A172 (cell line): ENCODE results near the gene ZBTB46. TPM values are rescaled to one million over a fixed set of nuclear protein-coding genes. Genes with fewer than 3 reads are reported as not detected.
"Not testable (repeated sequence)": the region's sequence is repeated elsewhere in the genome, so short reads cannot be mapped to it uniquely, and the experiment has no call there.

Experiments
- DNase-seq: peaks from one replicate; pipeline ENCODE4 v3.0.0-alpha.2; 2015; ENCODE audit warnings: low spot score
- total RNA-seq: library from RNA; depleted of rRNA; stranded (reverse); fragments of >200 nt; shearing (Covaris generic); gene quantifications from 2 replicates; pipeline ENCODE4 v1.2.3, GENCODE V29; 2014

ZBTB46 gene
- total RNA-seq, 1 experiment from 2014 or later = 6.8 TPM

GRCh38 chr20:63789836-63790571 is 41.1 kb downstream of the ZBTB46 start:
- DNase-seq = no peak

DNA sequence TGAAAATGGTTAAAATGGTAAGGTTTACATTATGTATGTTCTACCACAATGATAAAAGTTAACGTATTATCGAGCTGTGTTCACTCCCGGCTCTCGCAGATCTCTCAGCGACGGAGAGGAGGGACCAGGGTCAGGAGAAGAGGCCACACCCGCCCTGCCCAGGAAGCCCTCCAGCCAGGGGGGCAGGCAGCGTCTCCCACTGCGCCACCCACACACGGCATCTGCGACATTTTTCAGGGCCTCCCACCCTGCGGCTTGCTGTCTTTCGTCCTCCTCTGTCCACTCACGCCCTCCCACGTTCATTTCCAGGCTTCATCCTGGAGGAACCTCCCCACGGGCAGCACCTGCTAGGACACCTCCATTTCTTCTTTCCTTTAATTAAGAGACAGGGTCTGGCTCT is 43.3 kb downstream of the ZBTB46 start:
- no peak for DNase-seq

DNA sequence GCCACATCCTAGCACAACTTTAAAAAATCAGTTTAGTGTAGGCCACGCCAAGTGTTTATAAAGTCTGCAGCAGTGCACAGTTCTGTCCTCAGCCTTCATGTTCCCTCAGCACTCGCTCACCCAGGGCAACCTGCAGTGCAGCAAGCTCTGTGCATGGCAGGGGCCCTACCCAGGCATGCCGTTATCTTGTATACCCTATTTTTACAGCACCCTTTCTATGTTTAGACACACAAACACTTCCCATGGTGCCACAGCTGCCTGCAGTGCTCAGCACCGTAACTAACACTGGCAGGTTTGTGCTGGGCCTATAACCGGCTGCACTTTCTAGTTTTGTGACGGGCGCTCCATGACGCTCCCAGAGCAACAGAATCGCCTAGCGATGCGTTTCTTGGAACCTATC is 43.8 kb downstream of the ZBTB46 start:
- no peak for DNase-seq

DNA sequence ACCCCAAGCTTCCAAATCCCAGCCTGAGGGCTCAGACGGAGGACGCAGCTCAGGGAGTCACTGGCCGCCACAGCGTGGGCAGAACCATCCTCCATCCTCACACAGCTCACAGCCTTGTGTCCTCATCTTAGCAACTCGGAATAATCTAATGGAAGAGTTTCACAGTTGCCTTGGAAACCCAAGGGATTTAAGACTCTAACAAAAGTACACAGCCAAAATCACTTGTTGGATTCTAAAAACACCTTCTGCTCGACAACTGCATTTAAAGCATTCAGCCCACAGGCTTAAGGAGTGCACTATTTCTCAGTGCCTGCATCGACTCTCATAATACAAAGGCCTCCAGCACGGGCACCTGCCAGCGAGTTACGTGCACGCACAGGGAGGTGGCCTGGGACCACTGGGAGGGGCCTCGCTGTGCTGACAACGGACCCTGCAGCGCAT is 45.4 kb downstream of the ZBTB46 start:
- no peak for DNase-seq

- DNase-seq = no peak
These were observed 47.1 kb downstream of the ZBTB46 start for GRCh38 chr20:63783970-63784369.

DNA sequence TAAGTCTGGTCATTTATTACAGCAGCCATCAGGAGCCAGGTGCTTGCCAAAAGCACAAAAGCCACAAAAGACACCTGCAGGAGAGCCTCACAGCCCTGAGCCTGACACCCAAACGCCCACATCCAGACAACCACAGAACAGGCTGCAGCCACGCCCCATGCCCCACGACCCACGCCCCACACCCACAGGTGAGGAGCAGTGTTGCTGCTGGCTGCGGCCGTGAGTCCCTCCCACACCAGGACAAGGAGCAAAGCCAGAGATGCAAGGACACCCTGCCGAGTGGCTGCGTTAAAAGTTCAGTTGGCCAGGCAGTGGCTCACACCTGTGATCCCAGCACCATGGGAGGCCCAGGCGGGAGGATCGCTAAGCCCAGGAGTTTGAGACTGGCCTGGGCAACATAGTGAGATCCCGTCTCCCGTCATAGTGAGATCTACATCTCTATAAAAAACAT is 48.5 kb downstream of the ZBTB46 start:
- no peak for DNase-seq

DNA sequence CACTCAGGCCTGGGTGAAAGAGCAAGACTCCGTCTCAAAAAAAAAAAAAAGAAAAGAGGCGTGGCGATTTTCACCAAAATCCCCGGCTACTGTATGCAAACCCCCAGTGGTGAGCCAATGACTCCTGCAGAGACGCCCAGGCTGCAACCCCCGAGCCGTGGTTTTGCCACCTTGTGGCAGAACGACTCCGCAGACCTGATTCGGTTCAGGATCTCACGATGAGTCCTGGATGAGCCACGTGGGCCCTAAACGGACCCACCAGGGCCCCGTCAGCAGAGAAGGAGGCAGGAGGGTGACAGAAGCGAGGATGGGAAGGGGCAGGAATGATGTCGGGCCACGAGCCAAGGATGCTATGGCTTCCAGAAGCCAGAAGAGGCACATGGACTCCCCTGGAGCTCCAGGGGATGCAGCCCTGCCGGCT is 49.0 kb downstream of the ZBTB46 start:
- DNase-seq = no peak

DNA sequence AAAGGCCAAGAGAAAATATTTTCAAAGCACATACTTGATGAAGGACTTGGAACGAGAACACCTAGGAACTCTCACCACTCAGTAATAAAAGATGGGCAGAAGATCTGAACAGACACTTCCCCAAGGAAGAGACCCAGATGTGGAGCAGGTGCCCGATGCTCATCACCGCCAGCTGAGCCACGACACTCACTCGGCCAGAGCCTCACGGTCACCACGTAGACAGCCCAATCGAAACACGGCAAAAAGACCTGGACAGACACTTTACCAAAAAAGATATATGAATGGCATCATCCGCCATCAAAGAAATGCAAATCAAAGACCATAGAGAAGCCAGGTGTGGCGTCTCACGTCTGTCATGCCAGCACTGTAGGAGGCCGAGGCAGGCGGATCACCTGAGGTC is 49.9 kb downstream of the ZBTB46 start:
- DNase-seq = no peak

DNA sequence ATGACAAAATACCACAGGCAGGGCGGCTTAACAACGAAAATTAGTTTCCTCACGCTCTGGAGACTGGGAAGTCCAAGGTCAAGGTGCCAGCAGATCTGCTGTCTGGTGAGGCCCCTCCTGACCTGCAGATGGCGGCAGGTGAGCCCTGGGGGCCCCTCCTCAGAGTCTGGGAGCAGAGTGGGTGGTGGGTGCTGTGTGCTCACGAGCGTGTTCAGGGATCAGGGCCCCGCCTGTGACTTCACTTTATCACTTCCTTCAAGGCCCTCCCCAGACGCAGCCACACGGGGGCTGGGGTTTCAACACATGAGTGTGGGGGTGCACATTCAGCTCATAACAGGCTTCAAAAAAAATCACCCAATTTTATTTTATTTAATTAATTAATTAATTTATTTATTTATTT is 52.2 kb downstream of the ZBTB46 start:
- no peak for DNase-seq

DNA sequence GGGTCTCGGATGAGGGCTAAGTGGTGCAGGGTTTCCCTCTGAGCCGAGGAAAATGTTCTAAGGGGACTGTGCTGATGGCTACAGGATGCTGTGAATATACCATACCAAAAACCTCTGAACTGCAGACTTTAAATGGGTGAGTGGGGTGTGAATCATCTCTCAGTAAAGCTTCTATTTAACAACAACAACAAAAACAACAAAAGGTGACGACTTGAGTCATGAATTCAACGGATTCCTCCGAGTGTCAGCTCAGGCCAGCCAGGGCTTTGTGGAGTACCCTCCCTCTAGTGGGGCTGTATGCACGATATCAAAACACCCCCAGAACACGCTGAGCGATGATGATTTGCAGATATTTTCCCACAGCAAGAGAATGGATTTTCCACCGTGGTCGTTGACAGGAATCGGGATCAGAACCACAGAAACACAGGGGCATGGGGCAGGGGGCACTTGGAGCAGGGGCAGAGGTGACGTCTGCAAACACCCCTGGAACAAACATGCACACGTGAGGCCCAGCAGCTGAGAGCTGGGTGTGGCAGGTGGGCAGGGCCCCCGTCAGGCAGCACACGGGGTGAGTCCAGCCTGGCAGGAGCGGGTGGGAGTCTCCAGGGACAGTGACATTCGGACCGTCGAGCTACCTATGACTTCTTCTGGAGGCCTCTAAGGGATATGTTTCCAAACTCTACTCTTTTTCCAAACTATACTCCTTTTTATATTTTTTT is 52.9 kb downstream of the ZBTB46 start:
- peak; percentile 74 for DNase-seq

GRCh38 chr20:63777614-63778013 is 53.5 kb downstream of the ZBTB46 start:
- no peak for DNase-seq

DNA sequence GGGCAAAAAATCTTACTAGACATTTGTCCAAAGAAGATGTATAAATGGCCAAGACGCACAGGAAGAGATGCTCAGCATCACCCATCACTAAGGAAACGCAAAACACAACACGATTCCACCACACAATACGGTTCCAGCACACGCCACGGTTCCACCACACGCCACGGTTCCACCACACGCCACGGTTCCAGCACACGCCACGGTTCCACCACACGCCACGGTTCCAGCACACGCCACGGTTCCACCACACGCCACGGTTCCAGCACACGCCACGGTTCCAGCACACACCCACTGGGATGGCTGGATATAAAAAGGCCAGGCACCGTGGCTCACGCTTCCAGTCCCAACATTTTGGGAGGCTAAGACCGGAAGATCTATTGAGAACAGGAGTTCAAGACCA is 54.2 kb downstream of the ZBTB46 start:
- not testable (repeated sequence) for DNase-seq

DNA sequence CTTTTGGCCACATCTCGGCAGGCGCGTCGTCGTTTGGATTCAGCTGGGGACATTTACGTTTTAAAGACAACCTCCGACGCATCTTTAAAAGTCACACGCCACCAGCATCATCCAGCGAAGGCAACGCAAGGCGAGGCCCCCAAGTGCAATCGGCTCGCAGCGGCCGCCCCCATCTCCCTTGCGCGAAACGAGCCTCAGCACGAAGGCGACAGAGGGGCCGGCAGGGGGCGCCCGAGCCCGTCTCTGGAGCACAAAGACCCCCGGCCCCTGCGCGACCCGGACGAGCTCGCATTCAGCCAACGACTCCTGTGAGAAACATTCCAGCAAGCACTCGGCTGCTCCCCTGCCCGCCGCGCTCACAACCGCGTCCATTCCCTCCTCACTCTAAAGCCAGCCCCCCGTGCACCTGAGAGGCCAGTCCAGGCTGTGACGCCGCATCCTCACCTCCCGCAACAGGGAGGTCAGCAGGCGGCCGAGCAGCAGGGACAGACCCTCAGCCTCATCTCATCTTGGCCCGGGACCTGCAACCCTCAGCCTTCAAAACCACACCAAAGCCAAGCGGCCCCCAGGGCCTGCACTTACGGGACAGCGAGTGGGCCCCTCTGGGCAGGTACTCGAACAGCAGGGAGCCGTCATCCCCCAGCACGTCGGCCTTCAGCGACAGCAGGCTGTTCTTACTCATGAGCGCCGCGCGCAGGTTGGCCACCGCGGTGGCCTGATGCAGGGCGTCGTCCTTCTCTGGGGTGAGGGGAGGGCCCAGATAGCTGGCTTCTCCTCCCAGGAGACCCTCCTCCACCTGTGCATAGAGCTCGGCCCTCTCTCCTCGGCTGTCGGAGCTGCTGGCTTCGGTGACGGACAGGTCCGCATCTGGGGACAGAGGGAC is 55.7 kb downstream of the ZBTB46 start:
- no peak for DNase-seq

- DNase-seq = no peak
These were observed 56.8 kb downstream of the ZBTB46 start for GRCh38 chr20:63774306-63774705.

- DNase-seq = no peak
These were observed 57.4 kb downstream of the ZBTB46 start for GRCh38 chr20:63773571-63774241.

DNA sequence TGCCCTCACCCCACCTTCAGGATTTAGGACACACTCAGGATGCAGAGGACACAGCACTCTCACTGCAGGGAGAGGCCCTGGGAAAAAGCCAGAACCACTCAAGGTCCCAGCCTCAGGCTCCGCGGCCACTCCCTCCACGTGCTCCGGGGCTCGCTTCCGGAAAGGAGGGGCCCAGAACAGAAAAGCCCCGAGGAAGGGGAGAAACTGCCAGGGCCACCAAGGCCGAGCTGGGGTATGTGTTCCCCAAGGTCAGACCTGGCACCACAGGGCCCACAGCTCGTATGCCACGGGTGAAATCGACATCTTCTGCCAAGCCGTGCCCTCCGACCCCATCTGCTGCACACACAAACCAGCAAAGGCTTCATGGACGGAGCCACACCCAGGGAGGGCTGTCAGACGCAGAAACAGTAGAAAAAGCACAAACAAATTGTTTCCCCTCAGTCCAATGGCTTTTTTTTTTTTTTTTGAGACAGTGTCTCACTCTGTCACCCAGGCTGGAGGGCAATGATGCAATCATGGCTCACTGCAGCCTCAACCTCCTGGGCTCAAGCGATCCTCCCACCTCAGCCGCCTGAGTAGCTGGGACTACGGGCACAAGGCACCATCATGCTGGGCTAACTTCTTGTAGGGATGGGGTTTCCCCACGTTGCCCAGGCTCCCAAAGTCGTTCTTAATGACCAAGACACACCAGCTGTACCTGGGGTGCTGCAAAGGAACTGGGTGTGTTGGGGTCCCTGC is 58.1 kb downstream of the ZBTB46 start:
- no peak for DNase-seq

DNA sequence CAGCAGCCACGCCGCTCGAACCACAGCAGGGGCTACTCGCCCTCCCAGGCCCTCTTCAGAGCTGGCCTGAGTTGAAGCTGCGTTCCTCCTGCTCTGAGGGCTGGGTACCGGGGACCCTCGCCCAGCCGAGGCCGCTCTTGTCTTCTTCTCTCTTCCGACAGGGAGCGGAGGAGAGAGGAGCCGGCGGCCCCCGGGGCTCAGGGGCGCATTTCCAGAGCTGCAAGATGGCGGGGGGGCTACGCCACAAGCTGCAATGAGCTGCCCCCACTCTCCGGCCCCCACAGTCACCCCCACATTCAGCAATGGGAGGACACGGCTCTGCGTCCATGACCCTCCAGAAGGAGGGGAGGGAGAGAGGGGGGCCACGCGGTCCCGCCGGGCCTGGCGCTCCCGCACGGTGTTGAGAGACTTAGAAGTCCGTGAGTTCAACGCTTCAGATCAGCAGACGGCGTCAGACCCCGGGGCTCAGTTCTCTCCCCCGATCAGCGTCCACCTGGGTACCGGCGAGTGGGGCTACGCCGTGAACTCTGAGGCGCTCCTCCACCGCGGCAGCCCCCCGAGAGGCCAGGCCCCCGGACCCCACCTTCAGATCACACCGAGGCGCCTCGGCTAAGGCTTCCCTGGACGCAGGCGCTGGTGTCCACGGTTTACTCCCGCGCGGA is 59.9 kb downstream of the ZBTB46 start:
- DNase-seq = no peak

DNA sequence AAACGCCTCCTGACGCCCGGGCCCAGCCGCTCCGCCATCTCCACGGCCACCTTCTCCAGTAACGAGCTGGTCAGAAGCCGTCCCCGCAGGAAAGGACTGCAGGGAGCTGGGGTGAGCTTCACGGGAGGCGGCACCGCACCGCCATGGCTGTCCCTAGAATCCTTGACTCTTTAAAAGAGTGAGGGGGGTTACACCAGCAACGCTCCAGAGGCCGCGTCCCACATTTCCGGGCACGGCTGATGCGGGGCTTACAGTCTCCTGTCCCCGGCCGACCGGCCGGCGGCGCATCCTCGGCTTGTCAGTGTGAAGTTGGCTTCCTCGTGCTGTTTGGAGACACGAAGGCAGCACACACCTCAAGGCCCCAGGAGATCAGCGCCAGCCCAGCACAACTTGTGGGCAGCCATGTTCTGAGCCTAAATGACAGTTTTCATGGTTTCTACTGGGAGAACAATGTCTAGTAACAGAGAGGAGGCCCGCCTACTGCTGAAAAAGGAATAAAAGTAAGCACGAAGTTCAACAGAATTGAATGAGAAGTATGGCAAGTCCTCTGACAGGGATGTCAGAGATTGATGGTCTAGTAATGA is 61.1 kb downstream of the ZBTB46 start:
- DNase-seq = no peak

- DNase-seq = no peak
These were observed 62.2 kb downstream of the ZBTB46 start for GRCh38 chr20:63768591-63769515.
